HepG2 (cell line): ENCODE results near the gene ACBD3. TPM values are rescaled to one million over a fixed set of nuclear protein-coding genes. Genes with fewer than 3 reads are reported as not detected.

Source experiments
- ATAC-seq: fragments of 200-7000 bp; cut with Tn5 transposase; 3 replicates; pipeline ENCODE4 v1.9.1; 2020; ENCODE audit warnings: mild to moderate bottlenecking, moderate library complexity
- BruUV-seq: library from RNA; stranded (reverse); fragments of 400-500 nt; replicated peaks from 2 replicates; lab custom pipeline; 2021; lab: Mats Ljungman, UMichigan
- CTCF ChIA-PET: fragments of 300-600 bp; formaldehyde crosslinking; extraction: SDS; loops from one replicate; lab custom pipeline; 2021; ENCODE audit warnings: low total read pairs, inconsistent platforms, low intra/inter-chr PET ratio; lab: Yijun Ruan, JAX
- POLR2A ChIA-PET: fragments of 350-600 bp; sonication (Branson Sonifier 250); formaldehyde crosslinking; loops from one replicate; lab custom pipeline; 2020; ENCODE audit warnings: antibody characterized with exemption, inconsistent platforms; lab: Yijun Ruan, JAX
- DNase-seq: peaks from one replicate; pipeline ENCODE4 v3.0.0-alpha.2; 2015; ENCODE audit warnings: low spot score
- FAIRE-seq: peaks from 3 replicates; lab custom pipeline; 2011; peaks lifted over from hg19 to GRCh38; lab: Jason Lieb, UNC
- H2AFZ ChIP-seq: one replicate; pipeline ENCODE4 v1.6.1; 2011; ENCODE audit warnings: low read length, inconsistent platforms
- H3K27ac ChIP-seq: fragments of 300-600 bp; 3 replicates; pipeline ENCODE4 v1.8.0; 2011; ENCODE audit warnings: mixed run types, mild to moderate bottlenecking, mixed read lengths, low read length, inconsistent platforms; ENCODE audit not compliant: insufficient read depth; ENCODE audit errors: extremely low read length
- H3K27me3 ChIP-seq, 2 experiments: fragments of 200-600 bp in 1 of 2; 2 replicates in 1 of 2; 3 replicates in 1 of 2; pipeline versions ENCODE4 v1.6.0 to v1.8.0; 2011; ENCODE audit warnings: low read length in 2 of 2, mild to moderate bottlenecking in 2 of 2, moderate library complexity in 2 of 2, inconsistent platforms in 1 of 2; ENCODE audit not compliant: insufficient read depth in 2 of 2, control insufficient read depth in 1 of 2
- H3K36me3 ChIP-seq, 2 experiments: fragments of 200-600 bp in 1 of 2; replicated peaks in 1 of 2; 2 replicates in 1 of 2; 3 replicates in 1 of 2; pipeline versions ENCODE4 v1.5.1 to v1.8.0; 2011; ENCODE audit warnings: low read length in 2 of 2, inconsistent platforms in 1 of 2; ENCODE audit not compliant: insufficient read depth in 2 of 2, control insufficient read depth in 1 of 2
- H3K4me1 ChIP-seq: 2 replicates; pipeline ENCODE4 v1.5.1; 2012; ENCODE audit warnings: low read length, inconsistent platforms; ENCODE audit not compliant: insufficient read depth
- H3K4me2 ChIP-seq: 2 replicates; pipeline ENCODE4 v1.6.0; 2011; ENCODE audit warnings: low read depth, low read length, inconsistent platforms
- H3K4me3 ChIP-seq, 3 experiments: fragments of 200-600 bp in 1 of 3; sonication (generic), shearing (Covaris generic) in 1 of 3; replicated peaks in 1 of 3; 2 replicates each; pipeline ENCODE4 v1.5.1; 2011 to 2016; ENCODE audit warnings: low read length in 3 of 3, inconsistent platforms in 2 of 3, low read depth in 2 of 3, mild to moderate bottlenecking in 2 of 3, control low read depth in 1 of 3, mixed read lengths in 1 of 3; ENCODE audit not compliant: insufficient read depth in 1 of 3
- H3K79me2 ChIP-seq: one replicate; pipeline ENCODE4 v1.6.1; 2011; ENCODE audit warnings: low read length, inconsistent platforms; ENCODE audit not compliant: insufficient read depth
- H3K9ac ChIP-seq: 2 replicates; pipeline ENCODE4 v1.6.0; 2011; ENCODE audit warnings: mild to moderate bottlenecking, low read depth, low read length, inconsistent platforms; ENCODE audit not compliant: insufficient read depth
- H3K9me3 ChIP-seq: 2 replicates; pipeline ENCODE4 v1.5.1; 2012; ENCODE audit warnings: mild to moderate bottlenecking, low read length
- H4K20me1 ChIP-seq: 2 replicates; pipeline ENCODE4 v1.6.0; 2011; ENCODE audit warnings: inconsistent platforms, mild to moderate bottlenecking, low read length, moderate library complexity; ENCODE audit not compliant: insufficient read depth
- AFF4 ChIP-seq: sonication (generic); formaldehyde crosslinking; IDR thresholded peaks from 2 replicates; pipeline ENCODE4 v1.4.0; 2020; ENCODE audit warnings: missing genetic modification reagents
- HNRNPLL ChIP-seq: fragments of 200-400 bp; formaldehyde crosslinking; IDR thresholded peaks from 2 replicates; pipeline ENCODE4 v1.6.1; 2017; ENCODE audit warnings: mild to moderate bottlenecking, low read depth, low read length; ENCODE audit not compliant: poor library complexity, severe bottlenecking
- MXD4 ChIP-seq: IDR thresholded peaks from 2 replicates; pipeline ENCODE4 v1.6.1; 2016; ENCODE audit warnings: mild to moderate bottlenecking, missing biosample characterization, missing genetic modification reagents
- RNF219 ChIP-seq: sonication (generic); formaldehyde crosslinking; IDR thresholded peaks from 2 replicates; pipeline ENCODE4 v1.5.0; 2020; ENCODE audit warnings: mild to moderate bottlenecking, missing genetic modification reagents
- ZBTB10 ChIP-seq: sonication (generic); formaldehyde crosslinking; IDR thresholded peaks from 2 replicates; pipeline ENCODE4 v1.4.0; 2020; ENCODE audit warnings: missing genetic modification reagents, borderline replicate concordance
- ZBTB33 ChIP-seq: sonication (generic); formaldehyde crosslinking; IDR thresholded peaks from 2 replicates; pipeline ENCODE4 v1.4.0; 2020; ENCODE audit warnings: missing genetic modification reagents
- ZNF3 ChIP-seq: IDR thresholded peaks from 2 replicates; pipeline ENCODE4 v1.7.0; 2017; ENCODE audit warnings: inconsistent platforms
- ZNF460 ChIP-seq: sonication (generic); formaldehyde crosslinking; IDR thresholded peaks from 2 replicates; pipeline ENCODE4 v1.5.1; 2020; ENCODE audit warnings: missing genetic modification reagents, mild to moderate bottlenecking, borderline replicate concordance
- ZNF670 ChIP-seq: sonication (generic); formaldehyde crosslinking; IDR thresholded peaks from 2 replicates; pipeline ENCODE4 v1.8.0; 2022; ENCODE audit warnings: mild to moderate bottlenecking, missing genetic modification reagents, borderline replicate concordance
- WGBS: methylation state at CpG from one replicate; pipeline ENCODE4 v1.1.6; 2017; ENCODE audit warnings: low lambda C conversion rate; 5-methylcytosine and 5-hydroxymethylcytosine counted together
- in situ Hi-C: cut with HindIII; loops from 2 replicates; pipeline ENCODE4 v1.10.0; 2017; ENCODE audit warnings: low pct_unique_long_range_greater_than_20kb; ENCODE audit not compliant: extremely low pct_ligation_motif_present
- intact Hi-C: fragments of 100-400 bp; cut with micrococcal nuclease; formaldehyde crosslinking; loops from one replicate; pipeline ENCODE4 v1.10.0; 2022; ENCODE audit not compliant: unreplicated experiment
- polyA plus RNA-seq, 8 experiments: library from polyadenylated mRNA; depleted of rRNA in 3 of 8; stranded (reverse) in 7 of 8; unstranded in 1 of 8; fragments of >200 nt; fragmentation: Illumina TruSeq in 4 of 8; extraction: Trizol in 4 of 8; gene quantifications; 2 replicates each; pipeline versions ENCODE4 v1.2.1 to v1.2.3, GENCODE V29; 2011 to 2016; ENCODE audit warnings: low read depth in 4 of 8, missing spikeins in 1 of 8, mixed read lengths in 1 of 8; ENCODE audit not compliant: insufficient read depth in 1 of 8
- total RNA-seq, 5 experiments: library from RNA; depleted of rRNA; stranded (reverse); fragments of >200 nt; fragmentation: Illumina TruSeq; extraction: Trizol; gene quantifications; 2 replicates each; pipeline ENCODE4 v1.2.3, GENCODE V29; 2016; ENCODE audit warnings: low read depth in 1 of 5

The ACBD3 gene
- total and polyA plus RNA-seq, 2 of the 13 experiments (the other 11 are each of a cell fraction or from before 2014, with no cell fraction given): 24.3 to 39.3 TPM

- no peak overlapping the region for H3K27ac ChIP-seq
- no peak for FAIRE-seq
- peaks cover 7 to 41% of the 10 kb centered on the region in 2 experiments for H3K36me3 ChIP-seq
- H3K4me1 ChIP-seq: 0 out of 2 replicates have a peak, but pooled peaks cover 6% of the 10 kb centered on the region
- BruUV-seq: no TSS peak
- in situ Hi-C loops (no loop called here), intact Hi-C loops (loop anchor here (5.0 kb wide), 1 partner anchor 39 kb away; no protein-coding TSS in a partner anchor)
- CTCF ChIA-PET: no interaction called here
- H3K9me3 ChIP-seq: no peaks in the 10 kb centered on the region
- H3K4me2 ChIP-seq: no peak overlapping the region
- no peaks in the 10 kb centered on the region for H3K27me3 ChIP-seq
- H2AFZ ChIP-seq: no peak overlapping the region
- no peak overlapping the region for H3K4me3 ChIP-seq
- ATAC-seq: no peak
- no peak overlapping the region for H3K9ac ChIP-seq
- POLR2A ChIA-PET: interaction anchor here (1.1 to 1.4 kb wide), 2 partner anchors 41 to 104 kb away, joined by 3 to 5 read pairs; partner anchors contain the start of gene H3-3A
- H4K20me1 ChIP-seq: peaks cover 19% of the 10 kb centered on the region
- 96% methylated on average over 9 of the region's 9 CpGs for WGBS
- H3K79me2 ChIP-seq: peaks cover 33% of the 10 kb centered on the region
- DNase-seq: no peak
- TF ChIP-seq ZBTB33 (CRISPR knock-in tag) (no peak), ZNF670 (CRISPR knock-in tag) (no peak), ZBTB10 (CRISPR knock-in tag) (no peak), ZNF3 (CRISPR knock-in tag) (no peak), RNF219 (CRISPR knock-in tag) (no peak), AFF4 (CRISPR knock-in tag) (no peak), ZNF460 (CRISPR knock-in tag) (no peak), MXD4 (CRISPR knock-in tag) (no peak), HNRNPLL (no peak)
These were observed 20.2 kb downstream of the ACBD3 start for GRCh38 chr1:226166341-226166740.
